C4-2B (cell line): ENCODE measurements around the gene PPM1G.

Experiments used
- CTCF ChIP-seq: fragments of 450-650 bp; conservative IDR thresholded peaks from 2 replicates; pipeline ENCODE4 v1.5.1; 2017; ENCODE audit warnings: mild to moderate bottlenecking
- ZFX ChIP-seq: fragments of 450-650 bp; IDR thresholded peaks from 2 replicates; pipeline ENCODE4 v1.6.1; 2017

GRCh38 chr2:27453968-27454367, 44.6 kb upstream of the PPM1G start:
- TF ChIP-seq CTCF (no peak), ZFX (no peak)
